Measurements from ENCODE around the gene FSTL4. TPM values are rescaled to one million over a fixed set of nuclear protein-coding genes. Genes with fewer than 3 reads are reported as not detected.

FSTL4 gene
- total RNA-seq, 1 experiment from 2014 or later = 2.7 TPM

GRCh38 chr5:133605323-133605722, 7.0 kb downstream of the FSTL4 start:
- Histone ChIP-seq H3K4me3 (ENCODE audit: low read depth, low read length) (no peak overlapping the region), H3K27me3 (replicated peaks; ENCODE audit: control insufficient read depth, insufficient read depth, low read length) (no peaks in the 10 kb centered on the region; the same call in 1 of the 2 replicates), H3K36me3 (ENCODE audit: control insufficient read depth, insufficient read depth, low read length) (no peaks in the 10 kb centered on the region), H3K4me1 (no peaks in the 10 kb centered on the region), H3K9me3 (no peaks in the 10 kb centered on the region)
- H3K36me3 Mint-ChIP-seq (ENCODE audit: insufficient read depth, unreplicated experiment) = no peaks in the 10 kb centered on the region
- H3K9me3 Mint-ChIP-seq (ENCODE audit: unreplicated experiment) = no peaks in the 10 kb centered on the region
- no peak overlapping the region for H3K27ac Mint-ChIP-seq (ENCODE audit: unreplicated experiment)
- no peak for DNase-seq
- ChIA-PET CTCF (no interaction called here), POLR2A (no interaction called here)
- TF ChIP-seq CTCF (IDR thresholded peaks at IDR 0.05; ENCODE audit: insufficient read depth in 1 of 2, low read depth in 1 of 2, low read length in 1 of 2, severe bottlenecking in 1 of 2, unreplicated experiment in 1 of 2) = no peak
- no peaks in the 10 kb centered on the region for H3K4me1 Mint-ChIP-seq (ENCODE audit: low read depth, unreplicated experiment)
- no peak overlapping the region for H3K4me3 Mint-ChIP-seq (ENCODE audit: unreplicated experiment)
- peaks cover 15% of the 10 kb centered on the region for H3K27me3 Mint-ChIP-seq (ENCODE audit: insufficient read depth, unreplicated experiment)
- no TSS peak for BruUV-seq (replicated peaks)
- intact Hi-C loops (cut with micrococcal nuclease; ENCODE audit: unreplicated experiment) = no loop called here

- Histone ChIP-seq H3K4me1 (no peaks in the 10 kb centered on the region), H3K36me3 (ENCODE audit: control insufficient read depth, insufficient read depth, low read length) (no peaks in the 10 kb centered on the region), H3K27me3 (replicated peaks; ENCODE audit: control insufficient read depth, insufficient read depth, low read length) (no peaks in the 10 kb centered on the region), H3K9me3 (no peaks in the 10 kb centered on the region), H3K4me3 (ENCODE audit: low read depth, low read length) (no peak overlapping the region)
- H3K36me3 Mint-ChIP-seq (ENCODE audit: insufficient read depth, unreplicated experiment) = no peaks in the 10 kb centered on the region
- no peak overlapping the region for H3K27ac Mint-ChIP-seq (ENCODE audit: unreplicated experiment)
- H3K9me3 Mint-ChIP-seq (ENCODE audit: unreplicated experiment) = no peaks in the 10 kb centered on the region
- H3K4me3 Mint-ChIP-seq (ENCODE audit: unreplicated experiment) = no peak overlapping the region
- H3K27me3 Mint-ChIP-seq (ENCODE audit: insufficient read depth, unreplicated experiment) = peaks cover 20% of the 10 kb centered on the region
- TF ChIP-seq CTCF (IDR thresholded peaks at IDR 0.05; ENCODE audit: insufficient read depth in 1 of 2, low read depth in 1 of 2, low read length in 1 of 2, severe bottlenecking in 1 of 2, unreplicated experiment in 1 of 2) = no peak
- POLR2A ChIA-PET = no interaction called here
- BruUV-seq (replicated peaks) = no TSS peak
- CTCF ChIA-PET = no interaction called here
- intact Hi-C loops (cut with micrococcal nuclease; ENCODE audit: unreplicated experiment) = no loop called here
- DNase-seq = no peak
- H3K4me1 Mint-ChIP-seq (ENCODE audit: low read depth, unreplicated experiment) = no peaks in the 10 kb centered on the region
These were observed 8.6 kb downstream of the FSTL4 start for GRCh38 chr5:133603711-133604110.

GRCh38 chr5:133602835-133603380, 9.4 kb downstream of the FSTL4 start:
- Histone ChIP-seq H3K36me3 (ENCODE audit: control insufficient read depth, insufficient read depth, low read length) (no peaks in the 10 kb centered on the region), H3K9me3 (no peaks in the 10 kb centered on the region), H3K4me3 (ENCODE audit: low read depth, low read length) (no peak overlapping the region), H3K4me1 (no peaks in the 10 kb centered on the region), H3K27me3 (replicated peaks; ENCODE audit: control insufficient read depth, insufficient read depth, low read length) (no peaks in the 10 kb centered on the region)
- no peak overlapping the region for H3K4me3 Mint-ChIP-seq (ENCODE audit: unreplicated experiment)
- peaks cover 21% of the 10 kb centered on the region for H3K27me3 Mint-ChIP-seq (ENCODE audit: insufficient read depth, unreplicated experiment)
- no peaks in the 10 kb centered on the region for H3K4me1 Mint-ChIP-seq (ENCODE audit: low read depth, unreplicated experiment)
- H3K9me3 Mint-ChIP-seq (ENCODE audit: unreplicated experiment) = no peaks in the 10 kb centered on the region
- DNase-seq = no peak
- ChIA-PET POLR2A (no interaction called here), CTCF (no interaction called here)
- no peak for TF ChIP-seq CTCF (IDR thresholded peaks at IDR 0.05; ENCODE audit: insufficient read depth in 1 of 2, low read depth in 1 of 2, low read length in 1 of 2, severe bottlenecking in 1 of 2, unreplicated experiment in 1 of 2)
- intact Hi-C loops (cut with micrococcal nuclease; ENCODE audit: unreplicated experiment) = no loop called here
- BruUV-seq (replicated peaks) = no TSS peak
- no peaks in the 10 kb centered on the region for H3K36me3 Mint-ChIP-seq (ENCODE audit: insufficient read depth, unreplicated experiment)
- no peak overlapping the region for H3K27ac Mint-ChIP-seq (ENCODE audit: unreplicated experiment)
